Measurements from ENCODE around the gene CXCR4. TPM values are rescaled to one million over a fixed set of nuclear protein-coding genes. Genes with fewer than 3 reads are reported as not detected.

The CXCR4 gene
- total RNA-seq (10 to 100 TPM in 2 of 9 donors, 1 to 10 TPM in 7; 1.2 to 21.3 (median 3.7) TPM), polyA plus RNA-seq (1 to 10 TPM; 1.1 to 4.3 TPM)
- long read RNA-seq, donor 1, partial matches to known transcripts: 0 of 1 reads
- long read RNA-seq, donor 1, other reads (novel, unspliced or antisense): 0 of 1 reads
- long read RNA-seq, donor 2, partial matches to known transcripts: 0 of 2 reads
- long read RNA-seq, donor 2, other reads (novel, unspliced or antisense): 0 of 2 reads
- long read RNA-seq, donor 3: 0 reads

DNA sequence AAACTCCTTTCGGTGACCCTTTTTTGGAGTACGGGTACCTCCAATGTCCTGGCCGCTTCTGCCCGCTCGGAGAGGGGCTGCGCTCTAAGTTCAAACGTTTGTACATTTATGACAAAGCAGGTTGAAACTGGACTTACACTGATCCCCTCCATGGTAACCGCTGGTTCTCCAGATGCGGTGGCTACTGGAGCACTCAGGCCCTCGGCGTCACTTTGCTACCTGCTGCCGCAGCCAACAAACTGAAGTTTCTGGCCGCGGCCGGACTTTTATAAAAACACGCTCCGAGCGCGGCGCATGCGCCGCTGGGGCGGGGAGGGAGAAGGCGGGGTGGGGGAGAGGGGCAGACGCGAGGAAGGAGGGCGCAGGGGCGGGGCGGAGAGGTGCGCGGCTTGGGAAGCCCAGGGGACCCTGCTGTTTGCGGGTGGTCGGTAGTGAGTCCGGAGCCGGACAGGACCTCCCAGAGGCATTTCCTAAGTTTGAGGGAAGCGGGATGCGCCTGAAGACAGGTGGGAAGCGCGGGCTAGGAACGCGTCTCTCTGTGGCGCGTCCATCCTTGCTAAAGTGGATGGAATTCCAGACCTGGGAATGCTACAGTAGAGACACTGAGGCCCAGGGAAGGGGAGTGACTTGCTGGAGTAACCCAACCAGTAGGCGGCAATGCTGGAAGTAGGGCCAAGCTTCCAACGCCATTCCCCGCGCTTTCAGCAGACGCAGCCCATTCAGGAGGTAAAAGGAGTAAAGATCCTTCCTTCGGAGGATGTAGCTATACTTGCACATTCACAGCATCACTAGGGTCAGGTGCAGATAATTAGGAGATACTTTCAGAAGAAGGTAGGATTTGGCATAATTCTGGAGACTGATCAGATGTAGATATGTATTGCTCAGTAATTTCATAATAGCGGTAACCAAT, at the start of gene CXCR4:
Gene CXCR4 (minus strand): TSS at position 241 of the 910 bp plus-strand sequence. CDS start 89 bp downstream, at position 152.
- H3K9me3 ChIP-seq: no peaks in the 10 kb centered on the region
- ATAC-seq (peak in 3 of 4 donors; percentile 34 to 73 (median 61)), DNase-seq (peak; percentile 70 to 91 (median 73))
- TF ChIP-seq, protein P1, sequence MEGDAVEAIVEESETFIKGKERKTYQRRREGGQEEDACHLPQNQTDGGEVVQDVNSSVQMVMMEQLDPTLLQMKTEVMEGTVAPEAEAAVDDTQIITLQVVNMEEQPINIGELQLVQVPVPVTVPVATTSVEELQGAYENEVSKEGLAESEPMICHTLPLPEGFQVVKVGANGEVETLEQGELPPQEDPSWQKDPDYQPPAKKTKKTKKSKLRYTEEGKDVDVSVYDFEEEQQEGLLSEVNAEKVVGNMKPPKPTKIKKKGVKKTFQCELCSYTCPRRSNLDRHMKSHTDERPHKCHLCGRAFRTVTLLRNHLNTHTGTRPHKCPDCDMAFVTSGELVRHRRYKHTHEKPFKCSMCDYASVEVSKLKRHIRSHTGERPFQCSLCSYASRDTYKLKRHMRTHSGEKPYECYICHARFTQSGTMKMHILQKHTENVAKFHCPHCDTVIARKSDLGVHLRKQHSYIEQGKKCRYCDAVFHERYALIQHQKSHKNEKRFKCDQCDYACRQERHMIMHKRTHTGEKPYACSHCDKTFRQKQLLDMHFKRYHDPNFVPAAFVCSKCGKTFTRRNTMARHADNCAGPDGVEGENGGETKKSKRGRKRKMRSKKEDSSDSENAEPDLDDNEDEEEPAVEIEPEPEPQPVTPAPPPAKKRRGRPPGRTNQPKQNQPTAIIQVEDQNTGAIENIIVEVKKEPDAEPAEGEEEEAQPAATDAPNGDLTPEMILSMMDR (IDR thresholded peaks at IDR 0.05): peak in 2 of 12 donors; percentile 25 to 35
- TF ChIP-seq POLR2A (IDR thresholded peaks at IDR 0.05): peak in 1 of 2 donors; percentile 44
- H3K27ac ChIP-seq: peak within 1 kb of the TSS in 10 of 12 donors; percentile 1 to 91 (median 57)
- H3K36me3 ChIP-seq: peaks cover 0 to 26% (median 7%) of the 10 kb centered on the region in 9 donors
- peaks cover 0 to 46% (median 26%) of the 10 kb centered on the region in 9 donors for H3K27me3 ChIP-seq
- WGBS, 4 donors: 0 to 1% (median 0%) methylated on average over 40 to 50 of the region's 50 CpGs
- intact Hi-C loops (cut with DNase I): loop anchor here in 8 of 10 donors (2.0 to 10.0 kb wide), 11 partner anchors 91 to 264 kb away; partner anchors contain the start of gene DARS1 (in 2 of the 8)
- H3K4me3 ChIP-seq: peak within 1 kb of the TSS; percentile 33 to 82 (median 60)
- peaks cover 0 to 61% (median 19%) of the 10 kb centered on the region in 12 donors for H3K4me1 ChIP-seq

DNA sequence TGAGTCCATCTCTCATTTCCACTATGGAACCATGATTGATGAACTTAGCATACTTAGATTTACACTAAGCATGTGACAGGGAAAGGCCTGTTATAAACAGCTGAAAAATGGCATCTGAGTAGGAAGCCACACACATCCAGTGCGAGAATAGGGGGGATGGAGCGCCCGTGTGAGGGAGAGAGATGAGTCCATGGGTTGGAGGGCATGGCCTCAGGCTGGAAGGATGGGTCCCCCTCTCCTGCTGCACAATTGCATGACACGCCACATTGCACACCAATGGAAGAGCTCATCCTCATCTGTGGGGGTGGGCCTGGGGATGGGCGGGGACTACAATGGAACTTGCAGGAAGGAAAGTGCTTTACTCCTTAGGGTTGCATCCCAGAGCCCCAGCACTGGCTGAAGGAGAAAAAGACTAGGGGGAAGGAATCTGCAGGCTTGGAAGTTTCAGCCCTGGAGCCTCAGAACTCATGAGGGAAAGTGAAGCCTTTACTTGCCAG, 46.4 kb upstream of the CXCR4 start:
- H3K27me3 ChIP-seq: peaks cover 0 to 4% (median 0%) of the 10 kb centered on the region in 9 donors
- no peak overlapping the region for H3K4me3 ChIP-seq
- H3K27ac ChIP-seq: no peak overlapping the region
- TF ChIP-seq, protein P1 (IDR thresholded peaks at IDR 0.05): no peak
- TF ChIP-seq POLR2A (IDR thresholded peaks at IDR 0.05): no peak
- 93 to 95% (median 94%) methylated on average over 5 of the region's 5 CpGs for WGBS, 4 donors
- peaks cover 0 to 7% (median 0%) of the 10 kb centered on the region in 12 donors for H3K9me3 ChIP-seq
- peaks cover 0 to 3% (median 0%) of the 10 kb centered on the region in 12 donors for H3K4me1 ChIP-seq
- ATAC-seq (no peak), DNase-seq (no peak)
- no peaks in the 10 kb centered on the region for H3K36me3 ChIP-seq
- intact Hi-C loops (cut with DNase I): no loop called here

DNA sequence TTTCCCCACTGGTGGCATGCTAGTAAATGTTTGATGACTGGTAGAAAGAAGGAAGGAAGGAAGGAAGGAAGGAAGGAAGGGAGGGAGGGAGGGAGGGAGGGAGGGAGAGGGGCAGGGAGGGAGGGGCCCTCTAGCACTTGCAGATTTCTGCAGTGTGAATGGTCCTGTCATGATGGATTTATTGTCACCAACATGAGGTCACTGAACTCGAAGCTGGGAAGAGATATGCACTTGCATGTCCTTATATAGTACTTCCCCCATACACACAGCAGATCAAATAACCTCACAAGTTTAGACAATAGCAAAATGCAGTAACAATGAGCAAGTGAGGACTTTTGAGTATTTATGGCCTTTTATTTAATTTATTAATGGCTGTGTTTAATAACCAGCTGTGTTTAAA, 44.5 kb upstream of the CXCR4 start:
- ATAC-seq: no peak
- TF ChIP-seq POLR2A (IDR thresholded peaks at IDR 0.05): no peak
- TF ChIP-seq, protein P1 (IDR thresholded peaks at IDR 0.05): no peak
- intact Hi-C loops (cut with DNase I): no loop called here
- no peak overlapping the region for H3K4me3 ChIP-seq
- no peak for DNase-seq
- 14 to 24% (median 21%) methylated on average over 1 of the region's 1 CpG for WGBS, 4 donors
- no peaks in the 10 kb centered on the region for H3K36me3 ChIP-seq
- H3K4me1 ChIP-seq: no peaks in the 10 kb centered on the region
- H3K9me3 ChIP-seq: peaks cover 0 to 7% (median 0%) of the 10 kb centered on the region in 12 donors
- no peak overlapping the region for H3K27ac ChIP-seq
- H3K27me3 ChIP-seq: no peaks in the 10 kb centered on the region
